ENCODE results near the gene TIMM13.
"Not testable (repeated sequence)": the region's sequence is repeated elsewhere in the genome, so short reads cannot be mapped to it uniquely, and the experiment has no call there.

The TIMM13 gene

GRCh38 chr19:2413159-2413558, 14.2 kb downstream of the TIMM13 start:
- no peak for DNase-seq

- no peak for DNase-seq
Observed at GRCh38 chr19:2412449-2412848, 14.9 kb downstream of the TIMM13 start.

- DNase-seq: no peak
Observed at GRCh38 chr19:2411709-2412108, 15.7 kb downstream of the TIMM13 start.

GRCh38 chr19:2410023-2410422, 17.4 kb downstream of the TIMM13 start:
- DNase-seq: no peak

DNA sequence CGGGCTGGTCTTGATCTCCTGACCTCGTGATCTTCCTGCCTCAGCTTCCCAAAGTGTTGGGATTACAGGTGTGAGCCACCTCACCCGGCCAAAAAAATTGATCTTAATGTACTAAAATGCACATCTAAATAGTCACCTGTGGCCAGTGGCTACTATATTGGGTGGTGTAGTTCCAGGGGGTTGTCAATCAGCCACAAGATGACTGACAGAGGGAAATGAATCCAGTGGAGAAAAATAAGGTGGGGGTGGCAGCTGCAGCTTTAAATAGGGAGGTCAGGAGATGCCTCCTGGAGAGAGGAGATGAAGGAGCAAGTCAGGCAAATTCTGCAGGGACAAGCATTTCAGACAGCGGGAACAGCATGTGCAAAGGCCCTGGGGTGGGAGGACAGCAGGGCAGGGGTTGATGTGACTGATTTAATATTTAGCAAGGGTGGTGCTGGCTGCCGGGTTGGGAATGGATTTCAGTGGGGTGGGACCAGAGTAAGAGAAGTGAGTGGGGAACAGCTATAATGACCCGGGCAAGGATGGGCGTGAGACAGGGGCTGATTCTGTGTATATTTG, 18.0 kb downstream of the TIMM13 start:
- DNase-seq: no peak

DNA sequence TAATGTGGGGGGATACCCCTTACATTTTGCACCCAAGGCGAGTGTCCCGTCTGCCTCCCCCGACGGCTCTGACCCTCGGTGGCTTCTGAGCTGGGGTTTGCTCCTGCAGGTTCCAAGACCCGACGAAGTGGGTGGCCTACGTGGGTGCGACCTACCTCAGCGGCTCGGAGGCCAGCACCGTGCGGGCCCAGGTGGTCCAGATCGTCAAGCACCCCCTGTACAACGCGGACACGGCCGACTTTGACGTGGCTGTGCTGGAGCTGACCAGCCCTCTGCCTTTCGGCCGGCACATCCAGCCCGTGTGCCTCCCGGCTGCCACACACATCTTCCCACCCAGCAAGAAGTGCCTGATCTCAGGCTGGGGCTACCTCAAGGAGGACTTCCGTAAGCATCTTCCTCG, 19.1 kb downstream of the TIMM13 start:
- no peak for DNase-seq

GRCh38 chr19:2399582-2399981, 27.8 kb downstream of the TIMM13 start:
- DNase-seq: no peak

DNA sequence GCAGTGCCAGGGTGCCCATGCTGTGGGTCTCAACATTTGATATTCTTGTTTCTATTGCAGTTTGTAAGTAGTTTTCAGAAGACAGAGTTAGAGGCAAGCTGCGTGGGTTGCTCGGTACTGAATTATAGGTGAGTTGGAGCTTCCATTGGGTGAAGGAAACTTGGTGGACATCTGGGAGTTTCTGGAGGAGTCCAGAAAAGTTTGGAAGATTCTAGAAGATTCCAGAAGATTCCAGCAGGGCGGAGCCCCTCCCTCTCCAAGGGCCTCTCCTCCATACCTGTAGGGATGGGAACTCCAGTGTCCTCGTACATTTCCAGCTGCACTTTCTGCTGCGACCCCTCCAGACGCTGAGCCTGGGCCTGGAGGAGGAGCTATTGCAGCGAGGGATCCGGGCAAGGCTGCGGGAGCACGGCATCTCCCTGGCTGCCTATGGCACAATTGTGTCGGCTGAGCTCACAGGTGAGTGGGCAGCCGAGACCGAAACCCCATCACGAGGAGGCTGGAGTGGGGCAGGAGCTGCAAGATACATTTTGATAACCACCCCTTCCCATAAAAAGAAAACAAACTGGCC, 28.6 kb downstream of the TIMM13 start:
- no peak for DNase-seq

GRCh38 chr19:2397173-2397572, 30.2 kb downstream of the TIMM13 start:
- DNase-seq: not testable (repeated sequence)

DNA sequence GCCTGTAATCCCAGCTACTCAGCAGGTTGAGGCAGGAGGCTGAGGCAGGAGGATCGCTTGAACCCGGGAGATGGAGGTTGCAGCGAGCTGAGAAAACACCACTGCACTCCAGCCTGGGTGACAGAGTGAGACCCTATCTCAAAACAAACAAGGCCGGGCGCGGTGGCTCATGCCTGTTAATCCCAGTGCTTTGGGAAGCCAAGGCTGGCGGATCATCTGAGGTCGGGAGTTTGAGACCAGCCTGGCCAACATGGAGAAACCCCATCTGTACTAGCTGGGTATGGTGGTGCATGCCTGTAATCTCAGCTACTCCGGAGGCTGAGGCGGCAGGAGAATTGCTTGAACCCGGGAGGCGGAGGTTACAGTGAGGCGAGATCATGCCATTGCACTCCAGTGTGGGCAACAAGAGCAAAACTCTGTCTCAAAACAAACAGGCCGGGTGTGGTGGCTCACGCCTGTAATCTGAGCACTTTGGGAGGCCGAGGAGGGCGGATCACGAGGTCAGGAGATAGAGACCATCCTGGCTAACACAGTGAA, 32.0 kb downstream of the TIMM13 start:
- DNase-seq: not testable (repeated sequence)

GRCh38 chr19:2394442-2395292, 32.7 kb downstream of the TIMM13 start:
- no peak for DNase-seq

GRCh38 chr19:2394054-2394441, 33.3 kb downstream of the TIMM13 start:
- no peak for DNase-seq

- not testable (repeated sequence) for DNase-seq
Observed at GRCh38 chr19:2392899-2393298, 34.5 kb downstream of the TIMM13 start.

GRCh38 chr19:2392366-2392765, 35.0 kb downstream of the TIMM13 start:
- DNase-seq: no peak

DNA sequence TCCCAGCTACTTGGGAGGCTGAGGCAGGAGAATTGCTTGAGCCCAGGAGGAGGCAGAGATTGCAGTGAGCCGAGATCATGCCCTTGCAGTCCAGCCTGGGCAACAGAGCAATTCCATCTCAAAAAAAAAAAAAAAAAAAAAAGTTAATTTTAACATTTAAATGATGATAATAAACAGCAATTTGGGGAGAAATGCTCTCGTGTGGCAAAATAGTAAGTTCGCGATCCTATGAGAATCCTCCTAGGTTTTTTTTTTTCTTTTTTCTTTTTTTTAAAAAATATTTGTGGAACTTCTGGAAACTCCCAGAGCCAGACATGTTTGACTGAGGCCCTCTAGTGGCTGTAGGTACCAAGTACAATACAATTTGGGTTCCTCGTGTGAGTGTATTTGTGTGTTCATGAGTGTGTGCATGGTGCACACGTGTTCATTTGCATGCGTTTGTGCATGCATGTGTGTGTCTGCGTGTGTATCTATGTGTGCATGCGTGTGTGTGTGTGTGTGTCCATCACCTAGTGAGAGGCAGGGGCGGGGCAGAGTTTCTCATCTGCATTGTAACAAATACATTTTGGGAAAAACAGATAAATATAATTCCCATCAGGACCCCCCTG, 36.2 kb downstream of the TIMM13 start:
- peak in 1 of 2 experiments; percentile 32 for DNase-seq

GRCh38 chr19:2389594-2389993, 37.8 kb downstream of the TIMM13 start:
- DNase-seq: no peak

- no peak for DNase-seq
Observed at GRCh38 chr19:2387367-2388288, 39.8 kb downstream of the TIMM13 start.

DNA sequence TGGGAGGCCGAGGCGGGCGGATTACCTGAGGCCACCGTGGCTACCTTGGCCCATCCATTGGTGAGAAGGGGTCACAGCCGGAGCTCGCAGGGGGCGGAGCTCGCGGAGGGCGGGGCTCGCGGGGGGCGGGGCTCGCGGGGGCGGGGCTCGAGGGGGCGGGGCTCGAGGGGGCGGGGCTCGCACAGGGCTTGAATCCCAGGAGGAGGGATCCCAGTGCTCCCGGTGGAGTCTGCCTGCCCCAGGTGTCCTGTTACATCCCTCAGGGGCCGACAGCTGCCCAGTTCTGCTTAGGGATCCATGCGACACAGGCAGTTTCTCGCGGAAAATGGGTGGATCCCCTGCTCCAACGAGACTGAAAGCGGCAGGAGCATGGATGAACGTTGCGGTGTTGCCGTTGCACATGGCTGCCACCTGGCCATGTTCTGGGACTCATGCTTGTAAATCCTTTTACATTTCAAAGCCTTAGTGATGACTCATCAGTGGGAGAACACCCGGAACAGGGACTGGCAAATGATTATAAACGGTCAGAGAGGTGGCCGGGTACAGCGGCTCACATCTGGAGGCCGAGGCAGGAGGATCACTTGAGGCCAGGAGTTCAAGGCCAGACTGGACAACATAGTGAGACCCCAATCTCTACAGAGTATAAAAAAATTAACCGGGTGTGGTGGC, 42.2 kb downstream of the TIMM13 start:
- DNase-seq: no peak

- no peak for DNase-seq
Observed at GRCh38 chr19:2382530-2383222, 44.7 kb downstream of the TIMM13 start.

- no peak for DNase-seq
Observed at GRCh38 chr19:2381148-2381820, 46.1 kb downstream of the TIMM13 start.

- no peak for DNase-seq
Observed at GRCh38 chr19:2380567-2380966, 46.8 kb downstream of the TIMM13 start.

Measured in stimulated activated CD4-positive, alpha-beta T cell treated with anti-CD3 and anti-CD28 coated beads, Interleukin-4, amount 100 ng/mL, for 4 hours (primary cell).